IMR-90 (cell line): ENCODE data around the gene TOR1A. TPM values are rescaled to one million over a fixed set of nuclear protein-coding genes. Genes with fewer than 3 reads are reported as not detected.

Experiments used
- ATAC-seq: fragments of 200-7000 bp; cut with Tn5 transposase; 2 replicates; pipeline ENCODE4 v1.9.1; 2020; ENCODE audit warnings: low read depth, mild to moderate bottlenecking, moderate library complexity
- BruUV-seq: library from RNA; stranded (reverse); fragments of 400-500 nt; replicated peaks from 2 replicates; lab custom pipeline; 2021; lab: Mats Ljungman, UMichigan
- CTCF ChIA-PET: fragments of 300-600 bp; formaldehyde crosslinking; extraction: SDS; loops from one replicate; lab custom pipeline; 2021; ENCODE audit warnings: antibody characterized with exemption; lab: Yijun Ruan, JAX
- POLR2A ChIA-PET: fragments of 300-600 bp; sonication (Branson Sonifier 250); formaldehyde crosslinking; loops from one replicate; lab custom pipeline; 2022; ENCODE audit warnings: antibody characterized with exemption; ENCODE audit not compliant: unreplicated experiment; lab: Charles Lee
- DNase-seq: peaks from one replicate; pipeline ENCODE4 v3.0.0; 2013
- H2AFZ ChIP-seq: replicated peaks from 2 replicates; pipeline ENCODE3; 2013; ENCODE audit warnings: low read length, mild to moderate bottlenecking; ENCODE audit not compliant: poor library complexity
- H2AK5ac ChIP-seq: 2 replicates; pipeline ENCODE4 v1.6.1; 2013; ENCODE audit warnings: low read depth, low read length, inconsistent platforms
- H2AK9ac ChIP-seq: replicated peaks from 2 replicates; pipeline ENCODE3; 2013; ENCODE audit warnings: mild to moderate bottlenecking, low read depth, low read length, moderate library complexity; ENCODE audit not compliant: poor library complexity
- H2BK120ac ChIP-seq: 2 replicates; pipeline ENCODE4 v1.6.1; 2013; ENCODE audit warnings: low read depth, low read length, inconsistent platforms
- H2BK15ac ChIP-seq: 3 replicates; pipeline ENCODE4 v1.6.1; 2013; ENCODE audit warnings: low read depth, low read length, inconsistent platforms
- H2BK20ac ChIP-seq: 2 replicates; pipeline ENCODE4 v1.6.1; 2013; ENCODE audit warnings: low read depth, mild to moderate bottlenecking, inconsistent platforms, low read length, moderate library complexity
- H2BK5ac ChIP-seq: 2 replicates; pipeline ENCODE4 v1.6.1; 2013; ENCODE audit warnings: mild to moderate bottlenecking, low read depth, low read length, inconsistent platforms; ENCODE audit not compliant: poor library complexity, severe bottlenecking
- H3K14ac ChIP-seq: replicated peaks from 2 replicates; pipeline ENCODE4 v1.6.1; 2013; ENCODE audit warnings: low read depth, low read length, inconsistent platforms
- H3K18ac ChIP-seq: 2 replicates; pipeline ENCODE4 v1.6.1; 2013; ENCODE audit warnings: low read depth, low read length, control low read depth
- H3K23ac ChIP-seq: 2 replicates; pipeline ENCODE4 v1.6.1; 2013; ENCODE audit warnings: low read depth, low read length, inconsistent platforms
- H3K27ac ChIP-seq: 2 replicates; pipeline ENCODE4 v1.5.1; 2013; ENCODE audit warnings: mild to moderate bottlenecking, control low read depth, low read length; ENCODE audit not compliant: insufficient read depth
- H3K27me3 ChIP-seq: 2 replicates; pipeline ENCODE4 v1.6.1; 2013; ENCODE audit warnings: low read length; ENCODE audit not compliant: control insufficient read depth, insufficient read depth
- H3K36me3 ChIP-seq: 2 replicates; pipeline ENCODE4 v1.6.1; 2013; ENCODE audit warnings: low read length, mixed read lengths; ENCODE audit not compliant: control insufficient read depth, insufficient read depth
- H3K4ac ChIP-seq: 2 replicates; pipeline ENCODE4 v1.6.1; 2013; ENCODE audit warnings: low read depth, low read length, inconsistent platforms
- H3K4me1 ChIP-seq: 2 replicates; pipeline ENCODE4 v1.6.1; 2013; ENCODE audit warnings: low read length, mixed read lengths; ENCODE audit not compliant: control insufficient read depth, insufficient read depth
- H3K4me2 ChIP-seq: 2 replicates; pipeline ENCODE4 v1.6.1; 2013; ENCODE audit warnings: low read depth, mild to moderate bottlenecking, control low read depth, low read length, moderate library complexity
- H3K4me3 ChIP-seq: 2 replicates; pipeline ENCODE4 v1.5.1; 2013; ENCODE audit warnings: low read depth, mild to moderate bottlenecking, control low read depth, low read length, moderate library complexity; ENCODE audit not compliant: insufficient read depth
- H3K56ac ChIP-seq: 2 replicates; pipeline ENCODE4 v1.6.1; 2013; ENCODE audit warnings: low read length, inconsistent platforms; ENCODE audit not compliant: insufficient read depth; ENCODE audit errors: extremely low read depth
- H3K79me1 ChIP-seq, 2 experiments: 2 replicates each; pipeline ENCODE4 v1.6.1; 2013; ENCODE audit warnings: low read length in 2 of 2, inconsistent platforms in 1 of 2, low read depth in 1 of 2
- H3K9ac ChIP-seq: 2 replicates; pipeline ENCODE4 v1.6.1; 2013; ENCODE audit warnings: low read depth, low read length, control low read depth
- H3K9me1 ChIP-seq: 2 replicates; pipeline ENCODE4 v1.6.1; 2013; ENCODE audit warnings: low read length, inconsistent platforms; ENCODE audit not compliant: insufficient read depth
- H3K9me3 ChIP-seq: 2 replicates; pipeline ENCODE4 v1.6.1; 2013; ENCODE audit warnings: low read length; ENCODE audit not compliant: control insufficient read depth, insufficient read depth
- H4K20me1 ChIP-seq: 2 replicates; pipeline ENCODE4 v1.6.1; 2013; ENCODE audit warnings: low read length, inconsistent platforms; ENCODE audit not compliant: insufficient read depth
- H4K5ac ChIP-seq: 2 replicates; pipeline ENCODE4 v1.6.1; 2013; ENCODE audit warnings: mild to moderate bottlenecking, low read depth, low read length, control low read depth
- H4K8ac ChIP-seq, 2 experiments: 2 replicates each; pipeline ENCODE4 v1.6.1; 2013; ENCODE audit warnings: low read depth in 2 of 2, low read length in 2 of 2, control low read depth in 1 of 2, inconsistent platforms in 1 of 2
- H4K91ac ChIP-seq: 2 replicates; pipeline ENCODE4 v1.6.1; 2013; ENCODE audit warnings: low read depth, low read length, inconsistent platforms; ENCODE audit not compliant: insufficient read depth
- BHLHE40 ChIP-seq: fragments of 150-350 bp; IDR thresholded peaks from 2 replicates; pipeline ENCODE4 v1.6.1; 2016; ENCODE audit warnings: mild to moderate bottlenecking, low read depth, low read length
- CEBPB ChIP-seq: IDR thresholded peaks from 2 replicates; pipeline ENCODE4 v1.6.1; 2012; ENCODE audit warnings: low read depth, low read length, improper control_type of control experiment
- CHD1 ChIP-seq: IDR thresholded peaks from 2 replicates; pipeline ENCODE4 v1.6.1; 2012; ENCODE audit warnings: low read depth, low read length, improper control_type of control experiment
- CTCF ChIP-seq: conservative IDR thresholded peaks from 2 replicates; pipeline ENCODE4 v1.5.1; 2012; ENCODE audit warnings: mild to moderate bottlenecking, low read depth, low read length, improper control_type of control experiment
- ELK1 ChIP-seq: fragments of 150-350 bp; IDR thresholded peaks from 2 replicates; pipeline ENCODE4 v1.6.1; 2016; ENCODE audit warnings: low read depth, mild to moderate bottlenecking, low read length, moderate library complexity, borderline replicate concordance
- FOS ChIP-seq: fragments of 150-350 bp; IDR thresholded peaks from 2 replicates; pipeline ENCODE4 v1.6.1; 2016; ENCODE audit warnings: low read depth, low read length
- MAFK ChIP-seq: IDR thresholded peaks from 2 replicates; pipeline ENCODE4 v1.6.1; 2012; ENCODE audit warnings: low read depth, low read length, improper control_type of control experiment
- MAZ ChIP-seq: IDR thresholded peaks from 2 replicates; pipeline ENCODE4 v1.6.1; 2012; ENCODE audit warnings: low read depth, mild to moderate bottlenecking, low read length, improper control_type of control experiment, moderate library complexity, borderline replicate concordance
- MXI1 ChIP-seq: IDR thresholded peaks from 2 replicates; pipeline ENCODE4 v1.6.1; 2012; ENCODE audit warnings: low read depth, mild to moderate bottlenecking, low read length, moderate library complexity, borderline replicate concordance
- NFE2L2 ChIP-seq: fragments of 150-350 bp; IDR thresholded peaks from 2 replicates; pipeline ENCODE4 v1.6.1; 2016; ENCODE audit warnings: low read depth, mild to moderate bottlenecking, low read length
- POLR2A ChIP-seq: IDR thresholded peaks from 2 replicates; pipeline ENCODE4 v1.6.1; 2012; ENCODE audit warnings: mild to moderate bottlenecking, low read depth, low read length
- RAD21 ChIP-seq: IDR thresholded peaks from 2 replicates; pipeline ENCODE4 v1.6.1; 2012; ENCODE audit warnings: low read length, improper control_type of control experiment
- RFX5 ChIP-seq: IDR thresholded peaks from 2 replicates; pipeline ENCODE4 v1.8.0; 2012; ENCODE audit warnings: low read depth, mild to moderate bottlenecking, low read length, moderate library complexity
- SMC3 ChIP-seq: fragments of 150-350 bp; IDR thresholded peaks from 2 replicates; pipeline ENCODE4 v1.6.1; 2016; ENCODE audit warnings: low read depth, mild to moderate bottlenecking, antibody characterized with exemption, low read length, moderate library complexity
- USF2 ChIP-seq: fragments of 150-350 bp; IDR thresholded peaks from 2 replicates; pipeline ENCODE4 v1.6.1; 2017; ENCODE audit warnings: mild to moderate bottlenecking, antibody characterized with exemption, low read length, low read depth
- WGBS, 2 experiments: methylation state at CpG; one replicate each; pipeline versions ENCODE4 v1.1.5 to v1.1.7; 2013; ENCODE audit warnings: missing lambda C conversion rate in 2 of 2; ENCODE audit not compliant: insufficient read length in 1 of 2; ENCODE audit errors: extremely low coverage in 2 of 2; 5-methylcytosine and 5-hydroxymethylcytosine counted together
- dilution Hi-C: fragments of 300-500 bp; cut with HindIII; formaldehyde crosslinking; loops from one replicate; pipeline ENCODE4 v1.14.3; 2018; ENCODE audit warnings: low sequenced_read_pairs; ENCODE audit not compliant: unreplicated experiment
- in situ Hi-C: fragments of 300-500 bp; cut with MboI; formaldehyde crosslinking; loops from 3 replicates; pipeline ENCODE4 v1.14.3; 2019; ENCODE audit warnings: low sequenced_read_pairs, inconsistent platforms, mixed read lengths
- intact Hi-C: fragments of 100-400 bp; cut with micrococcal nuclease; formaldehyde crosslinking; loops from 2 replicates; pipeline ENCODE4 v1.10.0; 2022
- polyA plus RNA-seq, 3 experiments: library from polyadenylated mRNA; depleted of rRNA; stranded (reverse); fragments of >200 nt; gene quantifications; 2 replicates each; pipeline ENCODE4 v1.2.3, GENCODE V29; 2012; ENCODE audit warnings: low replicate concordance in 1 of 3
- total RNA-seq: library from RNA; depleted of rRNA; stranded (reverse); fragments of >200 nt; gene quantifications from 2 replicates; pipeline ENCODE4 v1.2.3, GENCODE V29; 2012

The TOR1A gene
- total and polyA plus RNA-seq, 2 of the 4 experiments (the other 2 are of a cell fraction), result 27.1 to 74.2 TPM

- Histone ChIP-seq H4K91ac (no peak overlapping the region), H2BK5ac (no peak overlapping the region), H2AK9ac (no peak overlapping the region), H3K18ac (no peak overlapping the region), H3K9ac (no peak overlapping the region), H4K8ac (no peak overlapping the region), H3K56ac (no peak overlapping the region), H3K23ac (no peak overlapping the region), H3K4me2 (no peak overlapping the region), H3K27me3 (no peaks in the 10 kb centered on the region), H4K20me1 (no peaks in the 10 kb centered on the region), H3K14ac (no peak overlapping the region), H3K9me3 (no peaks in the 10 kb centered on the region), H3K4ac (no peak overlapping the region), H2BK15ac (no peak overlapping the region), H2AFZ (no peak overlapping the region), H3K36me3 (peaks cover 26% of the 10 kb centered on the region), H2AK5ac (no peak overlapping the region), H2BK20ac (no peak overlapping the region), H4K5ac (no peak overlapping the region), H2BK120ac (no peak overlapping the region), H3K4me1 (no peaks in the 10 kb centered on the region), H3K9me1 (0 out of 2 replicates have a peak, but pooled peaks cover 3% of the 10 kb centered on the region), H3K4me3 (no peak overlapping the region), H3K79me1 (no peaks in the 10 kb centered on the region), H3K27ac (no peak overlapping the region)
- no peak for DNase-seq
- no peak for ATAC-seq
- 91% methylated on average over 41 of the region's 48 CpGs; no CpG with 5 or more reads in 1 of the 2 experiments for WGBS, 2 experiments
- intact Hi-C loops (no loop called here), dilution Hi-C loops (no loop called here), in situ Hi-C loops (no loop called here)
- BruUV-seq, result no TSS peak
- CTCF ChIA-PET, result no interaction called here
- POLR2A ChIA-PET, result no interaction called here
- TF ChIP-seq POLR2A (no peak), MXI1 (no peak), CEBPB (no peak), SMC3 (no peak), MAZ (no peak), ELK1 (no peak), CTCF (no peak), CHD1 (no peak), MAFK (no peak), BHLHE40 (no peak), NFE2L2 (no peak), FOS (no peak), RFX5 (no peak), RAD21 (no peak), USF2 (no peak)
These were observed 44.3 kb upstream of the TOR1A start for GRCh38 chr9:129868023-129868871.
